Stomach (tissue), 9 donors: ENCODE results near the gene HNF1B. TPM values are rescaled to one million over a fixed set of nuclear protein-coding genes. Genes with fewer than 3 reads are reported as not detected.

ENCODE experiments used
- DNase-seq, 2 donors: peaks; one replicate each; pipeline versions ENCODE4 v3.0.0 to v3.0.0-alpha.2; 2013 to 2019
- H3K27ac ChIP-seq, 5 donors: fragments of 200-600 bp in 4 of 5; sonication (generic) in 4 of 5; one replicate each; pipeline ENCODE4 v1.5.1; 2013 to 2019; ENCODE audit warnings: mild to moderate bottlenecking in 1 of 5, moderate library complexity in 1 of 5
- H3K27me3 ChIP-seq, 3 donors: fragments of 200-600 bp; sonication (generic); one replicate each; pipeline ENCODE4 v1.5.1; 2017 to 2019; ENCODE audit warnings: mixed run types in 1 of 3
- H3K36me3 ChIP-seq, 4 donors: fragments of 200-600 bp; sonication (generic); 1 replicate in 3 of 4; 2 replicates in 1 of 4; pipeline ENCODE4 v1.5.1; 2016 to 2019
- H3K4me1 ChIP-seq, 4 donors: fragments of 200-600 bp; sonication (generic); one replicate each; pipeline ENCODE4 v1.5.1; 2016 to 2019
- H3K4me3 ChIP-seq, 4 donors: fragments of 200-600 bp; sonication (generic) in 3 of 4; one replicate each; pipeline ENCODE4 v1.5.1; 2016 to 2019; ENCODE audit warnings: mild to moderate bottlenecking in 1 of 4
- H3K9me3 ChIP-seq, 4 donors: fragments of 200-600 bp; sonication (generic); one replicate each; pipeline ENCODE4 v1.5.1; 2016 to 2019
- EP300 ChIP-seq: sonication (generic); formaldehyde crosslinking; IDR thresholded peaks from one replicate; pipeline ENCODE4 v1.6.1; 2017; ENCODE audit warnings: antibody characterized with exemption
- POLR2A ChIP-seq, 4 donors: fragments of 450-650 bp; IDR thresholded peaks; one replicate each; pipeline ENCODE4 v1.6.1; 2016; ENCODE audit warnings: antibody characterized with exemption in 4 of 4, control low read depth in 2 of 4, mild to moderate bottlenecking in 1 of 4, moderate library complexity in 1 of 4
- POLR2AphosphoS5 ChIP-seq, 3 donors: sonication (generic); formaldehyde crosslinking; IDR thresholded peaks; one replicate each; pipeline ENCODE4 v1.6.1; 2016; ENCODE audit warnings: antibody characterized with exemption in 3 of 3
- WGBS, 5 donors: extraction: QIAGEN DNeasy Blood & Tissue Kit in 3 of 5; methylation state at CpG; one replicate each; pipeline versions ENCODE4 v1.1.5 to v1.1.7; 2013 to 2018; 5-methylcytosine and 5-hydroxymethylcytosine counted together
- intact Hi-C: fragments of 100-400 bp; cut with DNase I; formaldehyde crosslinking; loops from one replicate; pipeline ENCODE4 v1.15.1; 2023; ENCODE audit warnings: low total_unique reads
- polyA plus RNA-seq, 3 donors: library from polyadenylated mRNA; stranded (reverse); fragments of 200-250 nt; gene quantifications; one replicate each; pipeline ENCODE4 v1.2.3, GENCODE V29; 2013
- total RNA-seq, 5 donors: library from RNA; depleted of rRNA; stranded (reverse); fragments of >200 nt; gene quantifications; one replicate each; pipeline versions ENCODE4 v1.1.0 to v1.2.3, GENCODE V29; 2014 to 2016
- TF ChIP-seq, protein P1 (sequence below), 7 experiments: fragments of 450-650 bp in 4 of 7; fragments of 200-600 bp in 3 of 7; sonication (generic) in 3 of 7; IDR thresholded peaks; one replicate each; pipeline ENCODE4 v1.5.1; 2016 to 2019; ENCODE audit warnings: antibody characterized with exemption in 7 of 7, control low read depth in 2 of 7, mild to moderate bottlenecking in 1 of 7
- donor health status: healthy with polysubstance abuse.
- donor health status: Bipolar disorder and iron deficiency.
- donor health status: healthy.

Gene HNF1B
- total and polyA plus RNA-seq, 8 donors, result 0.58 to 19.2 (median 7.0) TPM

DNA sequence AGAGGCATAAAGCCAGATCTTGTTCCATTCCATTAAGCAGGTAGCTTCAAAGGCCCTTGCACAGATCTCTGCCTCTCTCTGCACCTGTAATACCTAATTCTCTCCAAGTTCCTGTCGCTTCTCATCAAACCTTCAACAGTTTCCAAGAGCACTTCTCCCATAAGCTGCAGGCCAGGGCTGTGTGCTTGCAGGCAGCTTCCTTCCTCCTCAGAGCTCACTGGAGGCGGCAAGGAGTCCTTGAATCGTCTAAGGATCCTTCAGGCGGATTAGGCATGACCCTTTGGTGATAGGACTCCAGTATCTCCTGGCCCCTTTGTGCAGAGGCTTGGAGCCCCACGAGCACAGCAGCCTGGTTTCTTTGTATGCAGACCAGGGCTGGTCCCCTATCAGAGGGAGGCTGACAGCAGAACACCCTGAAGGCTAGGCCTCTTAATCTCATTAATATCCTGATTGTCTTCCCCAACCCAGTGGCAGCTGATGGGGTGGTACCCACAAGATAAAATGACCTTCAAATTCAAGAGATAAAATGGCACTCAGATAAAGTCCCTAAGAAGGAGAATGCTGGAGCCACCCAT is 19.8 kb downstream of the HNF1B start:
- Histone ChIP-seq H3K27ac (peak overlapping the region in 1 of 5 donors; percentile 20), H3K27me3 (peaks cover 0 to 10% (median 0%) of the 10 kb centered on the region in 3 donors), H3K4me1 (peaks cover 0 to 12% (median 11%) of the 10 kb centered on the region in 4 donors), H3K9me3 (no peaks in the 10 kb centered on the region), H3K36me3 (peaks cover 0 to 4% (median under 1%) of the 10 kb centered on the region in 4 donors), H3K4me3 (no peak overlapping the region)
- no peak for DNase-seq
- intact Hi-C loops, result no loop called here
- TF ChIP-seq POLR2A (IDR thresholded peaks at IDR 0.05), result no peak
- TF ChIP-seq POLR2AphosphoS5 (IDR thresholded peaks at IDR 0.05), result no peak
- TF ChIP-seq, protein P1, sequence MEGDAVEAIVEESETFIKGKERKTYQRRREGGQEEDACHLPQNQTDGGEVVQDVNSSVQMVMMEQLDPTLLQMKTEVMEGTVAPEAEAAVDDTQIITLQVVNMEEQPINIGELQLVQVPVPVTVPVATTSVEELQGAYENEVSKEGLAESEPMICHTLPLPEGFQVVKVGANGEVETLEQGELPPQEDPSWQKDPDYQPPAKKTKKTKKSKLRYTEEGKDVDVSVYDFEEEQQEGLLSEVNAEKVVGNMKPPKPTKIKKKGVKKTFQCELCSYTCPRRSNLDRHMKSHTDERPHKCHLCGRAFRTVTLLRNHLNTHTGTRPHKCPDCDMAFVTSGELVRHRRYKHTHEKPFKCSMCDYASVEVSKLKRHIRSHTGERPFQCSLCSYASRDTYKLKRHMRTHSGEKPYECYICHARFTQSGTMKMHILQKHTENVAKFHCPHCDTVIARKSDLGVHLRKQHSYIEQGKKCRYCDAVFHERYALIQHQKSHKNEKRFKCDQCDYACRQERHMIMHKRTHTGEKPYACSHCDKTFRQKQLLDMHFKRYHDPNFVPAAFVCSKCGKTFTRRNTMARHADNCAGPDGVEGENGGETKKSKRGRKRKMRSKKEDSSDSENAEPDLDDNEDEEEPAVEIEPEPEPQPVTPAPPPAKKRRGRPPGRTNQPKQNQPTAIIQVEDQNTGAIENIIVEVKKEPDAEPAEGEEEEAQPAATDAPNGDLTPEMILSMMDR (IDR thresholded peaks at IDR 0.05), result no peak
- no peak for TF ChIP-seq EP300
- 59 to 69% (median 64%) methylated on average over 5 of the region's 5 CpGs for WGBS, 5 donors

DNA sequence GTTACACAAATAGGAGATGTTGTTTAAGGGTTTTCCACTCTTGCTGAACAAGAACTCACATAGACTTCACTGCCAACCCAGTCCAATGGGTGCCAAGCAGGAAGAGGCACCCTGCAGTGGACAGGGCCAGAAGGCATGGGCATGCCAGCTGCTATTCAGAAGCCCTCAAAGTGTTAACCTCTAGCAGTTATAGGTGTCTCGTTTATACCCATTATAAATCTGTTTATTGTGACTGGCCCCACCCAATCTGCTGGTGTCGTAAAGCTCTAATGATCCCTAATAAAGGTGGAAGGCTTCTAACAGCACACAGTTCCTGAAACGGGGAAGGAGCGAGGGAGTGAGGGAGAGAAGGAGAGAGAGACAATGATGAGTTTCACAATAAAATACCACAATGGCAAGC is 23.9 kb downstream of the HNF1B start:
- H3K27me3 ChIP-seq, result peaks cover 0 to 17% (median 0%) of the 10 kb centered on the region in 3 donors
- DNase-seq, result no peak
- H3K27ac ChIP-seq, result no peak overlapping the region
- 54 to 70% (median 63%) methylated on average over 4 of the region's 4 CpGs for WGBS, 5 donors
- H3K4me3 ChIP-seq, result no peak overlapping the region
- peaks cover 0 to 4% (median 0%) of the 10 kb centered on the region in 4 donors for H3K36me3 ChIP-seq
- H3K4me1 ChIP-seq, result peaks cover 20 to 28% (median 24%) of the 10 kb centered on the region in 4 donors
- no peaks in the 10 kb centered on the region for H3K9me3 ChIP-seq
- intact Hi-C loops, result no loop called here
- TF ChIP-seq EP300 (no peak), POLR2AphosphoS5 (IDR thresholded peaks at IDR 0.05) (no peak), POLR2A (IDR thresholded peaks at IDR 0.05) (no peak)
- TF ChIP-seq, protein P1 (IDR thresholded peaks at IDR 0.05), result no peak

DNA sequence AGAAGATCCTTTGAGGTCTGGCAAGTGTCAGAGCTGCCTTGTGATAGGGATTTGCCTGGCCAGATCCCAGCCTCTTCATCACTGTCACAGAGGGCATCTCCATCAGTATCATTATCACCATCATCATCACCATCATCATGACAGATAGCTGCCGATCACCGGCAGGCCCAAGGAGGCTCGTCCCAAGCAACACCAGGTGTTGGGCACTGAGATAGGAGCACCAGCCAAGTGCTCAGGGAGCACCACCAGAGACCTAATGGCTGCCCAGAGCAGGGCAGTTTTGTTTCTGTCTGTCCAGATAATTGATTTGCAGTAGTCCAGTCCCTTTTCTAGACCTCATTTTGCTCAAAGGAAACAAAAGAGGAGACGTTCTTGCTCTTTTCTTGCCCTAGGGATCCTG is 25.0 kb downstream of the HNF1B start:
- intact Hi-C loops, result no loop called here
- Histone ChIP-seq H3K36me3 (peaks cover 0 to 4% (median 0%) of the 10 kb centered on the region in 4 donors), H3K27me3 (peaks cover 0 to 21% (median 0%) of the 10 kb centered on the region in 3 donors), H3K4me1 (peaks cover 20 to 39% (median 27%) of the 10 kb centered on the region in 4 donors), H3K27ac (no peak overlapping the region), H3K9me3 (no peaks in the 10 kb centered on the region), H3K4me3 (no peak overlapping the region)
- WGBS, 5 donors, result 84 to 92% (median 87%) methylated on average over 4 of the region's 4 CpGs
- TF ChIP-seq POLR2A (IDR thresholded peaks at IDR 0.05), result no peak
- TF ChIP-seq, protein P1 (IDR thresholded peaks at IDR 0.05), result no peak
- TF ChIP-seq POLR2AphosphoS5 (IDR thresholded peaks at IDR 0.05), result no peak
- TF ChIP-seq EP300, result no peak
- DNase-seq, result no peak

DNA sequence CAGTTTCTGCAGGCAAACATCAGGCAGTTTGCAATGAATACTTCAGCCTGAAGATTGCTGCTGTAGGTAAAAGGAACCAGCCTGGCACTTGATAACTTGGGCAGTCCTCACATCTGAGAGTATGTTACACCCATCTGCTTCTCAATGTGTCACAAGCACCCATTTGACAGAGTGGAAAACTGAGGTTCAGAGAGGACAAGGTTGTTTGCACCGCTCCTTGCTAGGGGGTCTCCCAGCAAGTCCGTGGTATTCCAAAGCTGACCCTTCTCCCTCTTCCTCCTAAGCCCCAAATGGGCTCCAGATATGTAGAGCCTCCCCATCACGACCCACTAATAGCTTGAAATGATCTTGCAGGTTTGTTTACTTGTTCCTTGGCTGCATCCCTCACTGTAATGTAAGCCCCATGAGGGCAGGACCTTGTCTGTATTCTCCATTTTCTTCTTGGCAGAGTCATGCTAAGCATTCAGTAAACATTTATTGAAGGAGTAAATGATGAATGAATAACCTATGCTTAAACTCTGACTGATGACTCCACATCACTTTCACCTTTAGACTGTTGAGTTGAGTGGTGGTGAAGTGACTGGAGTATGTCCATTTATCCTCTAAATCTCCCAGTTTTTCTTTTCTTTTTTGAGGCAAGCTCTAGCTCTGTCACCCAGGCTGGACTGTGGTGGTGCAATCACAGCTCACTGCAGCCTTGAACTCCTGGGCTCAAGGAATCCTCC is 26.4 kb downstream of the HNF1B start:
- Histone ChIP-seq H3K36me3 (peaks cover 0 to 4% (median 0%) of the 10 kb centered on the region in 4 donors), H3K27me3 (peaks cover 0 to 33% (median 0%) of the 10 kb centered on the region in 3 donors), H3K9me3 (no peaks in the 10 kb centered on the region), H3K4me1 (peaks cover 22 to 46% (median 32%) of the 10 kb centered on the region in 4 donors), H3K4me3 (no peak overlapping the region), H3K27ac (peak overlapping the region; percentile 32 to 78 (median 77))
- WGBS, 5 donors, result 74 to 87% (median 78%) methylated on average over 3 of the region's 3 CpGs
- intact Hi-C loops, result no loop called here
- no peak for DNase-seq
- TF ChIP-seq EP300, result no peak
- TF ChIP-seq POLR2A (IDR thresholded peaks at IDR 0.05), result no peak
- TF ChIP-seq, protein P1 (IDR thresholded peaks at IDR 0.05), result no peak
- no peak for TF ChIP-seq POLR2AphosphoS5 (IDR thresholded peaks at IDR 0.05)
